ENCODE data around the gene PKHD1. TPM values are rescaled to one million over a fixed set of nuclear protein-coding genes. Genes with fewer than 3 reads are reported as not detected.

The PKHD1 gene
- total RNA-seq, 6 experiments from 2014 or later: 1.2 to 3.0 (median 2.3) TPM

- Histone ChIP-seq H3K27me3 (no peaks in the 10 kb centered on the region), H3K36me3 (no peaks in the 10 kb centered on the region), H3K4me3 (no peak overlapping the region), H3K27ac (no peak overlapping the region), H3K4me1 (peaks cover 0 to 6% (median 0%) of the 10 kb centered on the region in 4 donors), H3K9me3 (no peaks in the 10 kb centered on the region)
- no peak for ATAC-seq
- intact Hi-C loops (cut with DNase I): no loop called here
- no peak for DNase-seq
- TF ChIP-seq CTCF (IDR thresholded peaks at IDR 0.05) (no peak), POLR2A (IDR thresholded peaks at IDR 0.05) (no peak)
Measured at GRCh38 chr6:51824940-51825339, 262.5 kb downstream of the PKHD1 start.

GRCh38 chr6:51820555-51820954 is 266.9 kb downstream of the PKHD1 start:
- H3K4me1 ChIP-seq: no peaks in the 10 kb centered on the region
- ATAC-seq (no peak), DNase-seq (no peak)
- intact Hi-C loops (cut with DNase I): no loop called here
- no peak overlapping the region for H3K27ac ChIP-seq
- no peak overlapping the region for H3K4me3 ChIP-seq
- no peaks in the 10 kb centered on the region for H3K27me3 ChIP-seq
- H3K36me3 ChIP-seq: no peaks in the 10 kb centered on the region
- TF ChIP-seq POLR2A (IDR thresholded peaks at IDR 0.05): no peak
- no peak for TF ChIP-seq CTCF (IDR thresholded peaks at IDR 0.05)
- no peaks in the 10 kb centered on the region for H3K9me3 ChIP-seq

GRCh38 chr6:51818520-51819022 is 268.8 kb downstream of the PKHD1 start:
- Histone ChIP-seq H3K9me3 (no peaks in the 10 kb centered on the region), H3K27me3 (no peaks in the 10 kb centered on the region), H3K27ac (no peak overlapping the region), H3K36me3 (no peaks in the 10 kb centered on the region), H3K4me1 (no peaks in the 10 kb centered on the region), H3K4me3 (no peak overlapping the region)
- ATAC-seq: no peak
- 47% methylated on average over 6 of the region's 6 CpGs for WGBS (ENCODE audit: insufficient coverage, low coverage, low lambda C conversion rate, missing lambda C conversion rate)
- intact Hi-C loops (cut with DNase I): no loop called here
- no peak for TF ChIP-seq POLR2A (IDR thresholded peaks at IDR 0.05)
- DNase-seq: no peak

- DNase-seq (no peak), ATAC-seq (no peak)
- no peaks in the 10 kb centered on the region for H3K9me3 ChIP-seq
- no peaks in the 10 kb centered on the region for H3K4me1 ChIP-seq
- TF ChIP-seq CTCF (IDR thresholded peaks at IDR 0.05) (no peak), POLR2A (IDR thresholded peaks at IDR 0.05) (no peak)
- H3K27ac ChIP-seq: no peak overlapping the region
- no peaks in the 10 kb centered on the region for H3K27me3 ChIP-seq
- 70% methylated on average over 7 of the region's 7 CpGs for WGBS (ENCODE audit: insufficient coverage, low coverage, low lambda C conversion rate, missing lambda C conversion rate)
- H3K36me3 ChIP-seq: no peaks in the 10 kb centered on the region
- H3K4me3 ChIP-seq: no peak overlapping the region
- intact Hi-C loops (cut with DNase I): no loop called here
Measured at GRCh38 chr6:51817832-51818231, 269.6 kb downstream of the PKHD1 start.

- DNase-seq: no peak
- TF ChIP-seq POLR2A (IDR thresholded peaks at IDR 0.05) (no peak), CTCF (IDR thresholded peaks at IDR 0.05) (no peak)
- no CpG with 5 or more reads among the region's 1 CpG for WGBS (ENCODE audit: insufficient coverage, low coverage, low lambda C conversion rate, missing lambda C conversion rate)
- Histone ChIP-seq H3K9me3 (no peaks in the 10 kb centered on the region), H3K27me3 (no peaks in the 10 kb centered on the region), H3K4me3 (no peak overlapping the region), H3K4me1 (no peaks in the 10 kb centered on the region), H3K27ac (no peak overlapping the region), H3K36me3 (no peaks in the 10 kb centered on the region)
- ATAC-seq: no peak
- intact Hi-C loops (cut with DNase I): no loop called here
Measured at GRCh38 chr6:51814418-51814817, 273.0 kb downstream of the PKHD1 start.
